HEK293 (cell line): ENCODE measurements around the gene NKAP.

Source experiments
- BCL11B ChIP-seq: fragments of 450-650 bp; formaldehyde crosslinking; IDR thresholded peaks from 2 replicates; pipeline ENCODE4 v1.5.1; 2016; ENCODE audit warnings: low read depth, missing biosample characterization, missing genetic modification characterization
- GLI2 ChIP-seq: fragments of 450-650 bp; formaldehyde crosslinking; IDR thresholded peaks from 2 replicates; pipeline ENCODE4; 2017; ENCODE audit warnings: missing biosample characterization, missing genetic modification characterization, low read depth, borderline replicate concordance
- HOXD13 ChIP-seq: sonication (generic); formaldehyde crosslinking; IDR thresholded peaks from 2 replicates; pipeline ENCODE4 v1.8.0; 2022; ENCODE audit warnings: missing genetic modification reagents, borderline replicate concordance
- PRDM1 ChIP-seq: fragments of 450-650 bp; formaldehyde crosslinking; IDR thresholded peaks from 2 replicates; pipeline ENCODE4; 2016; ENCODE audit warnings: missing biosample characterization, missing genetic modification characterization
- PRDM4 ChIP-seq: fragments of 450-650 bp; formaldehyde crosslinking; IDR thresholded peaks from 2 replicates; pipeline ENCODE4 v1.5.1; 2017; ENCODE audit warnings: missing biosample characterization, missing genetic modification characterization
- REST ChIP-seq: fragments of 450-650 bp; formaldehyde crosslinking; IDR thresholded peaks from 2 replicates; pipeline ENCODE4 v1.5.1; 2016; ENCODE audit warnings: missing biosample characterization, missing genetic modification characterization
- SALL2 ChIP-seq: fragments of 450-650 bp; formaldehyde crosslinking; IDR thresholded peaks from 2 replicates; pipeline ENCODE4 v1.5.0; 2017; ENCODE audit warnings: missing biosample characterization, mild to moderate bottlenecking, missing genetic modification characterization, borderline replicate concordance
- SETDB1 ChIP-seq: IDR thresholded peaks from one replicate; pipeline ENCODE4 v1.6.1; 2017; ENCODE audit warnings: mild to moderate bottlenecking, low read length, moderate library complexity, mixed read lengths; ENCODE audit not compliant: insufficient read length
- TRIM28 ChIP-seq: IDR thresholded peaks from 2 replicates; pipeline ENCODE4 v1.6.1; 2011; ENCODE audit warnings: low read length, control low read depth, borderline replicate concordance
- YY2 ChIP-seq: fragments of 450-650 bp; formaldehyde crosslinking; IDR thresholded peaks from 2 replicates; pipeline ENCODE4 v1.5.1; 2016; ENCODE audit warnings: missing biosample characterization, missing genetic modification characterization
- ZBTB17 ChIP-seq: fragments of 450-650 bp; formaldehyde crosslinking; IDR thresholded peaks from 2 replicates; pipeline ENCODE4 v1.5.1; 2016; ENCODE audit warnings: missing biosample characterization, missing genetic modification characterization
- ZBTB20 ChIP-seq: fragments of 450-650 bp; formaldehyde crosslinking; IDR thresholded peaks from 2 replicates; pipeline ENCODE4 v1.5.1; 2016; ENCODE audit warnings: missing biosample characterization, missing genetic modification characterization
- ZEB2 ChIP-seq: fragments of 450-650 bp; formaldehyde crosslinking; IDR thresholded peaks from 2 replicates; pipeline ENCODE4 v1.5.1; 2016; ENCODE audit warnings: missing biosample characterization, missing genetic modification characterization
- ZNF10 ChIP-seq: fragments of 450-650 bp; formaldehyde crosslinking; IDR thresholded peaks from 2 replicates; pipeline ENCODE4 v1.5.1; 2017; ENCODE audit warnings: missing biosample characterization, missing genetic modification characterization
- ZNF148 ChIP-seq: fragments of 450-650 bp; formaldehyde crosslinking; IDR thresholded peaks from 2 replicates; pipeline ENCODE4 v1.5.0; 2017; ENCODE audit warnings: missing biosample characterization, missing genetic modification characterization, borderline replicate concordance
- ZNF202 ChIP-seq: fragments of 450-650 bp; formaldehyde crosslinking; IDR thresholded peaks from 2 replicates; pipeline ENCODE4 v1.5.1; 2016; ENCODE audit warnings: missing biosample characterization, missing genetic modification characterization, borderline replicate concordance
- ZNF501 ChIP-seq: fragments of 450-650 bp; formaldehyde crosslinking; IDR thresholded peaks from 2 replicates; pipeline ENCODE4 v1.5.1; 2016; ENCODE audit warnings: missing biosample characterization, missing genetic modification characterization
- ZNF510 ChIP-seq: fragments of 450-650 bp; formaldehyde crosslinking; IDR thresholded peaks from 2 replicates; pipeline ENCODE4 v1.5.1; 2018; ENCODE audit warnings: mild to moderate bottlenecking, missing genetic modification characterization, missing biosample characterization; ENCODE audit not compliant: insufficient replicate concordance
- ZNF555 ChIP-seq: fragments of 450-650 bp; formaldehyde crosslinking; conservative IDR thresholded peaks from 2 replicates; pipeline ENCODE4 v1.5.1; 2017; ENCODE audit warnings: missing biosample characterization, mild to moderate bottlenecking, missing genetic modification characterization, inconsistent platforms
- ZNF624 ChIP-seq: fragments of 450-650 bp; formaldehyde crosslinking; IDR thresholded peaks from 2 replicates; pipeline ENCODE4 v1.5.1; 2017; ENCODE audit warnings: missing biosample characterization, missing genetic modification characterization
- ZNF639 ChIP-seq: fragments of 450-650 bp; formaldehyde crosslinking; IDR thresholded peaks from 2 replicates; pipeline ENCODE4 v1.5.1; 2016; ENCODE audit warnings: missing biosample characterization, missing genetic modification characterization
- ZNF654 ChIP-seq: fragments of 450-650 bp; formaldehyde crosslinking; IDR thresholded peaks from 2 replicates; pipeline ENCODE4 v1.5.1; 2016; ENCODE audit warnings: low read depth, missing biosample characterization, missing genetic modification characterization
- ZNF692 ChIP-seq: fragments of 450-650 bp; formaldehyde crosslinking; IDR thresholded peaks from 2 replicates; pipeline ENCODE4 v1.5.1; 2016; ENCODE audit warnings: missing biosample characterization, missing genetic modification characterization
- ZNF768 ChIP-seq: fragments of 450-650 bp; formaldehyde crosslinking; IDR thresholded peaks from 2 replicates; pipeline ENCODE4 v1.5.1; 2018; ENCODE audit warnings: missing biosample characterization, mild to moderate bottlenecking, missing genetic modification characterization
- ZSCAN4 ChIP-seq: fragments of 450-650 bp; formaldehyde crosslinking; IDR thresholded peaks from 2 replicates; pipeline ENCODE4 v1.5.1; 2017; ENCODE audit warnings: missing biosample characterization, missing genetic modification characterization

Gene NKAP

GRCh38 chrX:119943185-119943988 is at the start of gene NKAP (continued):
- TF ChIP-seq ZNF148 (tag by site-specific recombination) (no peak), TRIM28 (no peak), ZNF624 (tag by site-specific recombination) (no peak), ZNF501 (peak; percentile 78), ZNF510 (tag by site-specific recombination) (no peak), ZNF654 (tag by site-specific recombination) (peak; percentile 18), ZNF639 (tag by site-specific recombination) (peak; percentile 95), BCL11B (tag by site-specific recombination) (no peak), ZBTB20 (tag by site-specific recombination) (peak; percentile 87), ZEB2 (tag by site-specific recombination) (peak; percentile 81; the same call in 1 of the 2 replicates), GLI2 (tag by site-specific recombination) (no peak), YY2 (tag by site-specific recombination) (peak; percentile 63; the same call in 1 of the 2 replicates), ZNF768 (tag by site-specific recombination) (no peak), HOXD13 (CRISPR knock-in tag) (no peak), ZNF555 (tag by site-specific recombination) (no peak), PRDM4 (tag by site-specific recombination) (0 out of 2 replicates have a peak, but pooled peaks have one; percentile 19), ZNF692 (tag by site-specific recombination) (peak; percentile 78), ZBTB17 (tag by site-specific recombination) (peak; percentile 56), SALL2 (tag by site-specific recombination) (no peak), PRDM1 (tag by site-specific recombination) (peak; percentile 91; the same call in 1 of the 2 replicates), ZNF202 (tag by site-specific recombination) (no peak), ZNF10 (0 out of 2 replicates have a peak, but pooled peaks have one; percentile 19), ZSCAN4 (tag by site-specific recombination) (peak; percentile 43), SETDB1 (no peak), REST (tag by site-specific recombination) (no peak; the same call in 1 of the 2 replicates)
